Measurements from ENCODE around the gene FAM107A.

DNA sequence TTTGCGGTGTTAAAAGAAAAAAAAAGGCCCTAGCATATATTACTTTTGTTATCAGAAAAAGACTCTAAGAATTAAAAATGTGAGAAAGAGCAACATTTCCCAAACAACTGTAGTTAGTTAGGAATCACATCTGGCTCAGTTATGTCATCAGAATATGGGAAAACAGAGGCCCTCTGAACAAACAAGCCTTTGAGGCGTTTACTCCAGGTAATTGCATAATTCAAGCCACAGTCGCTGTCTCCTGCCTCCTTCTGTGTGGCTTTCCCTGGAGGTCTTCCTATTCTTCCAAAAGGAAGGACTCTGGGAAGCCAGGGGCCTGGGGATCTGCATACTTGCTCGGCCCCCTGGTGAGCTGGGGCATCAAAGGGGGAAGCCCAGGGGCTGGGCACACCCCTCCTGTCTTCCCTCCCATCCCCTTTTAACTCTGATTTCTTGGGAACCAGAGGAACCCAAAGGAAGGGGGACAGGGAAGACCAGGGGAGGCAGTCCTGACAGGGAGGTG, 3.7 kb upstream of the FAM107A start:
- TF ChIP-seq, protein P1, sequence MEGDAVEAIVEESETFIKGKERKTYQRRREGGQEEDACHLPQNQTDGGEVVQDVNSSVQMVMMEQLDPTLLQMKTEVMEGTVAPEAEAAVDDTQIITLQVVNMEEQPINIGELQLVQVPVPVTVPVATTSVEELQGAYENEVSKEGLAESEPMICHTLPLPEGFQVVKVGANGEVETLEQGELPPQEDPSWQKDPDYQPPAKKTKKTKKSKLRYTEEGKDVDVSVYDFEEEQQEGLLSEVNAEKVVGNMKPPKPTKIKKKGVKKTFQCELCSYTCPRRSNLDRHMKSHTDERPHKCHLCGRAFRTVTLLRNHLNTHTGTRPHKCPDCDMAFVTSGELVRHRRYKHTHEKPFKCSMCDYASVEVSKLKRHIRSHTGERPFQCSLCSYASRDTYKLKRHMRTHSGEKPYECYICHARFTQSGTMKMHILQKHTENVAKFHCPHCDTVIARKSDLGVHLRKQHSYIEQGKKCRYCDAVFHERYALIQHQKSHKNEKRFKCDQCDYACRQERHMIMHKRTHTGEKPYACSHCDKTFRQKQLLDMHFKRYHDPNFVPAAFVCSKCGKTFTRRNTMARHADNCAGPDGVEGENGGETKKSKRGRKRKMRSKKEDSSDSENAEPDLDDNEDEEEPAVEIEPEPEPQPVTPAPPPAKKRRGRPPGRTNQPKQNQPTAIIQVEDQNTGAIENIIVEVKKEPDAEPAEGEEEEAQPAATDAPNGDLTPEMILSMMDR (IDR thresholded peaks at IDR 0.05), result no peak
- TF ChIP-seq POLR2A (IDR thresholded peaks at IDR 0.05), result no peak
